ENCODE measurements around the gene RNASE8. TPM values are rescaled to one million over a fixed set of nuclear protein-coding genes. Genes with fewer than 3 reads are reported as not detected.
"Not testable (repeated sequence)": the region's sequence is repeated elsewhere in the genome, so short reads cannot be mapped to it uniquely, and the experiment has no call there.

The RNASE8 gene
- not detected for polyA plus RNA-seq (2012; ENCODE audit: insufficient read depth, insufficient read length, low read depth)

GRCh38 chr14:21057803-21058675, at the start of gene RNASE8:
Gene RNASE8 (plus strand): TSS chr14:21057822. CDS start chr14:21057893, 71 bp downstream.
- H3K4me1 ChIP-seq: no peaks in the 10 kb centered on the region; the same call in 1 of the 2 replicates
- no peak within 1 kb of the TSS for H3K4me3 ChIP-seq (ENCODE audit: low read depth, low read length)
- H3K9me3 ChIP-seq: no peaks in the 10 kb centered on the region
- H3K36me3 ChIP-seq: no peaks in the 10 kb centered on the region
- DNase-seq: no peak
- H3K27me3 ChIP-seq: no peaks in the 10 kb centered on the region
- TF ChIP-seq CTCF (IDR thresholded peaks at IDR 0.05; ENCODE audit: low read depth, low read length): no peak

GRCh38 chr14:21009721-21010120, 47.9 kb upstream of the RNASE8 start:
- H3K27me3 ChIP-seq; H3K4me3 ChIP-seq (ENCODE audit: low read depth, low read length); H3K4me1 ChIP-seq; DNase-seq; H3K9me3 ChIP-seq; H3K36me3 ChIP-seq: not testable (repeated sequence)

- no peaks in the 10 kb centered on the region for H3K36me3 ChIP-seq
- H3K27me3 ChIP-seq: no peaks in the 10 kb centered on the region
- no peak overlapping the region for H3K4me3 ChIP-seq (ENCODE audit: low read depth, low read length)
- TF ChIP-seq CTCF (IDR thresholded peaks at IDR 0.05; ENCODE audit: low read depth, low read length): no peak
- no peak for DNase-seq
- H3K9me3 ChIP-seq: no peaks in the 10 kb centered on the region
- H3K4me1 ChIP-seq: peaks cover 4% of the 10 kb centered on the region; the same call in 1 of the 2 replicates
Observed at GRCh38 chr14:21011136-21011535, 46.5 kb upstream of the RNASE8 start.

- peak; percentile 90 for DNase-seq
- Histone ChIP-seq H3K9me3 (no peaks in the 10 kb centered on the region), H3K4me1 (peaks cover 4% of the 10 kb centered on the region; the same call in 1 of the 2 replicates), H3K27me3 (no peaks in the 10 kb centered on the region), H3K36me3 (no peaks in the 10 kb centered on the region), H3K4me3 (ENCODE audit: low read depth, low read length) (no peak overlapping the region)
- TF ChIP-seq CTCF (IDR thresholded peaks at IDR 0.05; ENCODE audit: low read depth, low read length): peak; percentile 97
Observed at GRCh38 chr14:21014761-21015190, 42.8 kb upstream of the RNASE8 start.

- no peaks in the 10 kb centered on the region for H3K36me3 ChIP-seq
- no peaks in the 10 kb centered on the region for H3K9me3 ChIP-seq
- TF ChIP-seq CTCF (IDR thresholded peaks at IDR 0.05; ENCODE audit: low read depth, low read length): no peak
- no peak overlapping the region for H3K4me3 ChIP-seq (ENCODE audit: low read depth, low read length)
- H3K4me1 ChIP-seq: peaks cover 4% of the 10 kb centered on the region; the same call in 1 of the 2 replicates
- no peaks in the 10 kb centered on the region for H3K27me3 ChIP-seq
- DNase-seq: no peak
Observed at GRCh38 chr14:21015312-21015711, 42.3 kb upstream of the RNASE8 start.

GRCh38 chr14:21016413-21017190, 41.0 kb upstream of the RNASE8 start:
- no peak for TF ChIP-seq CTCF (IDR thresholded peaks at IDR 0.05; ENCODE audit: low read depth, low read length)
- Histone ChIP-seq H3K27me3 (no peaks in the 10 kb centered on the region), H3K36me3 (no peaks in the 10 kb centered on the region), H3K4me3 (ENCODE audit: low read depth, low read length) (no peak overlapping the region), H3K9me3 (no peaks in the 10 kb centered on the region), H3K4me1 (peaks cover 4% of the 10 kb centered on the region; the same call in 1 of the 2 replicates)
- DNase-seq: no peak
